Measurements from ENCODE around the gene NUDT1. TPM values are rescaled to one million over a fixed set of nuclear protein-coding genes. Genes with fewer than 3 reads are reported as not detected.

The NUDT1 gene
- total RNA-seq, 1 donor from 2014 or later, result 96.6 TPM

DNA sequence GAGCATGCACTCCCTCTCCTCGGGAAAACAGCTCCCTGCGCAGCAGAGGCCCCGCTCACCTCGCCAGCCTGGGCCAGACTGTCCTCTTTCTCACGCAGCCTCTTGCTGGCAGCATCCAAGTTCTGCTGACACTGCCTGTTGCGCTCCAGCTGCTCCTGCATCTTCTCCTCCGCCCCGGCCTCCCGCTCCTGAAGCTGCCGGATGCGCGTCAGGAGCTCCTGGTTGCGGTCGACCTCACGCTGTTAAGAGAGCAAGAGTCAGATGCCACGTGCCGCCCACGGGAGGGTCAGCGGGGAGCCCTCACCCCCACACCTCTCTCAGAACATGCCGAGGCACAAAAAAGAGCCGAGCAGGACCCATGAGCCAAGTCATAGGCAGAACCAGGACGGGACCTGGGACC, 19.5 kb upstream of the NUDT1 start:
- intact Hi-C loops (cut with micrococcal nuclease), result no loop called here

DNA sequence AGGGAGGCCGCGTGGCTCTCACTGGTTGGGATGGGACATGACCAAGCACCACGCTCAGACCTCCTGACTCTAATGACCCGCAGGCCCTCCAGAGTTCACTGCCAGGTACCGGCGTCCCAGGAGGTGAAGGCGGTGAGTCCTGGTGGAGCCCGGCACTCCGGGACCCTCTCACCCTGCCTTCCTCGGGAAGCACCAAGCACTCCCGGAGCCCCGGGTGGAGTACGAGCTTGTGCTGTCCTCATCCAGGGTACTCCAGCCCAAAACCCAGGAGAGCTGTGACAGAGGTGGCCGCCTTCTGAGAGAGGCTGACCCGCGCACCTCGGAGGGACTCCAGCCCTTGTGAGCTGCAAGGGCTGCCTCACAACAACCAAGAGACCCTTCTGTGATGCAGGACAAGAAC, 18.7 kb upstream of the NUDT1 start:
- intact Hi-C loops (cut with micrococcal nuclease), result no loop called here

GRCh38 chr7:2224491-2224928, 17.5 kb upstream of the NUDT1 start:
- intact Hi-C loops (cut with micrococcal nuclease), result no loop called here

DNA sequence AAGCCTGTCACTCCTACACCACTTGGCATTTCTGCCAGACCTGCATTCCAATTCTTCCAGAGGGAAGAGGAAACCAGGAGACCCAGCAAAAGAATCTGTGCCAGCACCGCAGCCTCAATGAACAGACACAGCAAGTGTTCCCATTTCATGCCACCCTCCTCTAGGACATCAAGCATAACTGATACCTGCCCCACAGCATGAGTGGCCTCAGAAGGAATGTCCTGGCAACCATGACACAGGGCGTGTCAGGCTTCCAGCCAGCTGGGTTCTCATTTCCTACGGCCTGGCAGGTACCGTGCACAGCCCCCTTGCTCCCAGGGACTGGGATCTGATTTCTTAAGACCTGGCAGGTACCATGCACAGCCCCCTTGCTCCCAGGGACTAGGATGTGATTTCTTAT, 17.1 kb upstream of the NUDT1 start:
- intact Hi-C loops (cut with micrococcal nuclease), result no loop called here

GRCh38 chr7:2225336-2225735, 16.7 kb upstream of the NUDT1 start:
- intact Hi-C loops (cut with micrococcal nuclease), result no loop called here

DNA sequence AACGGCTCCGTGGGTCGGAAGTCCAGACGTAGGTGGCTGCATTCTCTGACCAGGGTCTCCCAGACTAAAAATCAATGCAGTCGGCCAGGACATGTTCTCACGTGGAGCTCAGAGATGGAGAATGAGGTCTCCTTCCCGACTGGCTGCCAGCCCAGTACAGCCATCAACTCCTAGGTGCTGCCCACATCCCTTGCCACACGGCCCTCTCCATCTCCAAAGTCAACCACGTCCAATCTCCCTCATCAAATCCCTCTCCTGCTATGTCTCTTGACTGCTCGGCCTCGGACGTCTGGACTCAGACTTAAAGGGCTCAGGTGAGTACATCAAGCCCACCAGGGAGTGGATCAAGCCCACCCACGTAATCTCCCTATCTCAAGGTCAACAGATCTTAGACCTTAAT, 16.2 kb upstream of the NUDT1 start:
- intact Hi-C loops (cut with micrococcal nuclease), result no loop called here

- intact Hi-C loops (cut with micrococcal nuclease), result no loop called here
Observed at GRCh38 chr7:2227699-2228098, 14.3 kb upstream of the NUDT1 start.

DNA sequence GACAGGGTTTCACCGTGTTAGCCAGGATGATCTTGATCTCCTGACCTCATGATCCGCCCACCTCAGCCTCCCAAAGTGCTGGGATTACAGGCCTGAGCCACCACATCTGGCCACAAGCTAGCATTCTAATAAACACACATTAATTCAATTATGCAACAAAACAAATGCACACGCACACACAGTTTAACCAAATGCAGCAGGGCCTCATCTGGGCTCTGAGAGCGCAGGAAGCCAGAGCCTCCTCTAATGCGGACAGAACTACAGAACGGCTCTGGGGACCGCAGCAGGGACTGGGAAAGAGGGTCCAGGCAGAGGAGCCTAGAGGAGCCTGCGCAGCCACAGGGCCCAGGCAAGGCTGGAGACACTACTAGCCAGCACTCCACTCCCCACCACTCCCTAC, 13.1 kb upstream of the NUDT1 start:
- intact Hi-C loops (cut with micrococcal nuclease), result no loop called here

DNA sequence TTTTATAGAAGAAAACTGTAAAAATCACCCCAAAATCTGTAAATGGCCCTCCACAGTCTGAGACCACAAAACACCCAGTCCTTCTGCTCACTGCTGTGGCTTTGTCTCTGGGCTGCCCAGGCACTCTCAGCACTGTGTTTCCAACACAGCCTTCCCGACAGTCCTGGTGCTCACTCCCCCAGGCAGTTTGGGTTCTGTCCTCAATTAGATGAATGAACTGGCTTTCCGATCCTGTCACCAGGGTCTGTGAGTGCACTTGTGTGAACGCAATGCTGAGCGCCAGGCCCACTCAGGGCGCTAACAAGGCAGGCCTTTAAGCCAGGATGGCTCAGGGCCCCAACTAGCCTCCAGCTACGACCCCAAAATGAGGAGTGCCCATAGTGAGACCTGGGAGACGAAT, 12.6 kb upstream of the NUDT1 start:
- intact Hi-C loops (cut with micrococcal nuclease), result no loop called here

DNA sequence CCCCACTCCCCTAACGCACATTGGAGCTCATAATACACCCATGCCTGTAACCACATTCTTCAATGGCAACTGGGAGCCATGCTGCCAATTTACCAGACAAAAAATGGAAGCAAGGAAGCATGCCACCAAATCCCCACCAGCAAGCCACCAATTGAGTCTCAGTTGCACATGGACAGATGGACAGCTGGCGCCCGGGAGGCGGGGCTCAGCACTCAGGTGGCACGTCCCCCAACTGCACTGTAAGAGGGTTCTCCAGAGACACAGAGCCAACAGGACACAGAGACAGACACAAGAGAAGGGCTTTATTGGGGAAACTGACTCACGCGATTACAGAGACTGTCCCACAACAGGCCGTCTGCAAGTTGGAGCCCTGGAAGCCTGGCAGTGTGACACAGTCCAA, 11.8 kb upstream of the NUDT1 start:
- intact Hi-C loops (cut with micrococcal nuclease), result no loop called here

GRCh38 chr7:2230882-2231281, 11.1 kb upstream of the NUDT1 start:
- intact Hi-C loops (cut with micrococcal nuclease), result no loop called here

DNA sequence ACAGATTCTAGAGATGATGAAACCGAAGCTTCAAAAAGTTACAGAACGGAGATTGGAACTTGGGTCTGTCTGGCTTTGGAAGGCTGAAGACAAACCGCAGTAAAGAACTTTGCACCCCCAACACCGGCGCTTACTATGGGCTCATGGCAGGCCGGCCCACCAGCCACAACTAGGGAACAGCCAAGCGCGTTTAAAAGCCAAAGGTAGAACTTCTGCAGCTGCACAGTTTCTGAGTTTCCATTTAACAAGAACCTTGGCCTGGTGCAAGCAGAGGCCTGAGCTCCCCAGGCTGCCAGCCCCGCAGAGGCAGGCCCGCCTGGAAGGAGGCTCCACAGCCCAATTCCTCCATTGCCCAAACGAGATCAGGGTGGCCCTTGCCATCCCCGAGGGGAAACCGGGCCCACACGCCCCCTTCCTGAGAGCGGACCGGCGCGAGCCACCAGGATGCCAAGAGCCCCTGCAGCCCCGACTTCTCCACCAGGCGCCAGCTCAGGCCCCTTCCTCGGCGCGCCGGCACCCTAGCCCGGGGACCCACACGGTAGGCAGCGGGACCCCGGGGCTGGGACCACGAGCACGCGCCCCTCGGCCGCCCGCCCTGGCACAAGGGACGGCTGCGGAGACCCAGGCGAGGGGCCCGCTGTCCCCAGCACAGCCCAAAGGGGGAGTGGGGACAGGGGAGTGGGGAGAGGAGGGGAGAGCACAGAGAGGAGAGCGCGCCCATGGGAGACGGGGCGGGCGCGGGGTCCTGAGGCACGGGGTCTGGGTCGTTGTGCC, 9.8 kb upstream of the NUDT1 start:
- intact Hi-C loops (cut with micrococcal nuclease), result loop anchor here (1.0 kb wide), 1 partner anchor 122 kb away; the partner anchor contains the start of gene EIF3B

DNA sequence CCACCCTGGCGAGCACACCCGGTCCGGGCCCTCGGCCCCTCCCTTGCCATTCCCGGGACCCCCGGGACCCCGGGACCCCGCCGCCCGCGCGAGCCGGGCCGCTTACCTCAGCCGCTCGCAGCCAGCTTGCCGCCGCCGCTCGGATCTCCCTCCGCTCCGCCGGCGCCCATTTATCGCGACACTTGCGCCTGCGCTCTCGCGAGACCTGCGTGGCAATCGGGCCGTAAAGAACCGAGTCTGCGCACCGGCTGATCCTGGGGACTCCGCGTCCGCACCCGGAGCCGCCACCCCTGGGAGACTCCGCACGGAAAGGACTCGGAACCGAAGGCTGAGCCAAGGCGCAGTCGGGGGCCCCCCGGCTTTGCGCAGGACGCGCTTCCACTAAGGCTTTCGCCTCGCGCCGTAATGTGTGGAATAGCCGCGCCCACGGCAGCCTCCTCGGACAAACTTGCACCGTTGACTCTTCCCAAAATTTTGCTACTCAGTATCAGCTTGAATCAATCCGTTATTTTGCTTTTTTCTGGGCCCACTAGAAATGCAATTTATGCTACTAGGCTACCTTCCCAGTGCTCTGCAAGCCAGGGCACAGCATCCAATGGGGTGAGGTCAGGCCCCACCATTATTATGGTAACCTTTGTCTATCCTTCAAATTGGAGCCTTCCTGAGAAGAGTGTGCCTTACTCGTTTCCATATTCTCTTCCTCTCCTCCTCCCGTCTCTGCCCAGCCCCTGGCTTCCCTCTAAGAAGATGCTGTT, 9.1 kb upstream of the NUDT1 start, which contains the start of gene MAD1L1:
MAD1L1 (minus strand) TSS at position 180 of the 755 bp plus-strand sequence. CDS start 2,812 bp downstream, outside the sequence.
- intact Hi-C loops (cut with micrococcal nuclease), result loop anchor here (1.0 kb wide), 1 partner anchor 121 kb away; the partner anchor contains the start of gene EIF3B

- intact Hi-C loops (cut with micrococcal nuclease), result no loop called here
Observed at GRCh38 chr7:2233926-2234325, 8.1 kb upstream of the NUDT1 start.

GRCh38 chr7:2237109-2237602, 4.9 kb upstream of the NUDT1 start:
- intact Hi-C loops (cut with micrococcal nuclease), result no loop called here

GRCh38 chr7:2239242-2239641, 2.8 kb upstream of the NUDT1 start:
- intact Hi-C loops (cut with micrococcal nuclease), result no loop called here

- intact Hi-C loops (cut with micrococcal nuclease), result loop anchor here (1.0 to 5.0 kb wide), 5 partner anchors 70 to 738 kb away; partner anchors contain the start of genes EIF3B, INTS1, PSMG3 and SNX8
Observed at GRCh38 chr7:2242541-2243429, 759 bp downstream of the NUDT1 start.

DNA sequence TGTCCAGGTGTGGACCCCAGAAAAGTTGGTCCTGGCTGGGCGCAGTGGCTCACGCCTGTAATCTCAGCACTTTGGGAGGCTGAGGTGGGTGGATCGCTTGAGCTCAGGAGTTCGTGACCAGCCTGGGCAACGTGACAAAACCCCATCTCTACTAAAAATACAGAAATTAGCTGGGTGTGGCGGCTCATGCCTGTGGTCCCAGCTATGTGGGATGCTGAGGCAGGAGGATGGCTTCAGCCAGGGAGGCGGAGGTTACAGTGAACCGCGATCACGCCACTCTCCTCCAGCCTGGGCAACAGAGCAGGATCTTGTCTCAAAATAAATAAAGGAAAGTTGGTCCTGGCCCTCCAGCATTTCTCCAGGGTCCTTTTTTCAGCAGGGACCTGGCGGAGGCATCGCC, 1.4 kb downstream of the NUDT1 start:
- intact Hi-C loops (cut with micrococcal nuclease), result loop anchor here (2.0 to 5.0 kb wide), 4 partner anchors 69 to 671 kb away; partner anchors contain the start of genes EIF3B, PSMG3 and SNX8

GRCh38 chr7:2244404-2244995, 2.5 kb downstream of the NUDT1 start:
- intact Hi-C loops (cut with micrococcal nuclease), result loop anchor here (5.0 kb wide), 3 partner anchors 68 to 672 kb away; partner anchors contain the start of genes PSMG3 and SNX8

GRCh38 chr7:2245883-2246675, 4.1 kb downstream of the NUDT1 start:
- intact Hi-C loops (cut with micrococcal nuclease), result no loop called here

All from T-helper 2 cell treated with Interferon-gamma antibody and Interleukin-4, amounts not matched to agents 100 ng/mL and 5 ng/mL, for 36 hours (primary cell).